H1 (cell line): Measurements from ENCODE around the gene UXT. TPM values are rescaled to one million over a fixed set of nuclear protein-coding genes. Genes with fewer than 3 reads are reported as not detected.

ENCODE experiments used
- CTCF ChIA-PET: fragments of 300-600 bp; sonication (Branson Sonifier 250); formaldehyde crosslinking; loops from one replicate; lab custom pipeline; 2021; ENCODE audit not compliant: partially characterized antibody; lab: Charles Lee
- POLR2A ChIA-PET: fragments of 300-600 bp; sonication (Branson Sonifier 250); formaldehyde crosslinking; loops from one replicate; lab custom pipeline; 2021; ENCODE audit warnings: inconsistent platforms; ENCODE audit not compliant: partially characterized antibody; lab: Charles Lee
- DNase-seq, 2 experiments: peaks; one replicate each; pipeline versions ENCODE4 v3.0.0 to v3.0.0-alpha.2; 2010 to 2022; ENCODE audit warnings: low spot score in 2 of 2, low read depth in 1 of 2, mixed read lengths in 1 of 2
- FAIRE-seq: peaks from 2 replicates; lab custom pipeline; 2011; peaks lifted over from hg19 to GRCh38; lab: Jason Lieb, UNC
- H2AFZ ChIP-seq: 2 replicates; pipeline ENCODE4 v1.8.1; 2012; ENCODE audit warnings: low read length, inconsistent platforms
- H2AK5ac ChIP-seq: 2 replicates; pipeline ENCODE4 v1.6.1; 2013; ENCODE audit warnings: low read depth, low read length
- H2BK120ac ChIP-seq: replicated peaks from 2 replicates; pipeline ENCODE3; 2013; ENCODE audit warnings: low read depth, low read length, inconsistent platforms
- H2BK12ac ChIP-seq: 2 replicates; pipeline ENCODE4 v1.6.1; 2013; ENCODE audit warnings: low read depth, low read length
- H2BK15ac ChIP-seq: 2 replicates; pipeline ENCODE4 v1.6.1; 2013; ENCODE audit warnings: low read length
- H2BK20ac ChIP-seq: 2 replicates; pipeline ENCODE4 v1.6.1; 2013; ENCODE audit warnings: low read length
- H2BK5ac ChIP-seq: 2 replicates; pipeline ENCODE4 v1.6.1; 2013; ENCODE audit warnings: low read depth, low read length
- H3K14ac ChIP-seq: 2 replicates; pipeline ENCODE4 v1.6.1; 2013; ENCODE audit warnings: inconsistent platforms; ENCODE audit not compliant: insufficient read length
- H3K18ac ChIP-seq: 2 replicates; pipeline ENCODE4 v1.6.1; 2013; ENCODE audit warnings: low read length; ENCODE audit errors: extremely low read depth
- H3K23ac ChIP-seq: 2 replicates; pipeline ENCODE4 v1.6.1; 2013; ENCODE audit warnings: inconsistent platforms; ENCODE audit not compliant: insufficient read length
- H3K23me2 ChIP-seq: 2 replicates; pipeline ENCODE4 v1.6.1; 2013; ENCODE audit warnings: low read depth, low read length
- H3K27ac ChIP-seq: 2 replicates; pipeline ENCODE4 v1.6.1; 2011; ENCODE audit warnings: low read depth, low read length, inconsistent platforms
- H3K27me3 ChIP-seq, 4 experiments: replicated peaks in 1 of 4; 1 replicate in 1 of 4; 2 replicates in 3 of 4; pipeline versions ENCODE4 v1.6.1 to v1.8.1; 2011 to 2013; ENCODE audit warnings: low read length in 3 of 4, mild to moderate bottlenecking in 3 of 4, inconsistent platforms in 2 of 4, mixed read lengths in 2 of 4, moderate library complexity in 1 of 4; ENCODE audit not compliant: control insufficient read depth in 3 of 4, insufficient read depth in 3 of 4; ENCODE audit errors: extremely low read depth in 1 of 4
- H3K36me3 ChIP-seq, 4 experiments: 2 replicates each; pipeline versions ENCODE4 v1.6.1 to v1.8.1; 2011 to 2013; ENCODE audit warnings: mild to moderate bottlenecking in 4 of 4, low read length in 3 of 4, moderate library complexity in 2 of 4, control low read depth in 1 of 4, inconsistent platforms in 1 of 4; ENCODE audit not compliant: insufficient read depth in 4 of 4, control insufficient read depth in 2 of 4
- H3K4ac ChIP-seq: replicated peaks from 2 replicates; pipeline ENCODE3; 2013; ENCODE audit warnings: low read length, low read depth, mixed read lengths, inconsistent platforms; ENCODE audit not compliant: insufficient read length
- H3K4me1 ChIP-seq, 4 experiments: replicated peaks in 1 of 4; 1 replicate in 1 of 4; 2 replicates in 3 of 4; pipeline versions ENCODE4 v1.6.1 to v1.8.1; 2011 to 2013; ENCODE audit warnings: low read length in 3 of 4, inconsistent platforms in 2 of 4, mixed read lengths in 1 of 4; ENCODE audit not compliant: insufficient read depth in 4 of 4, control insufficient read depth in 3 of 4
- H3K4me2 ChIP-seq, 2 experiments: 2 replicates each; pipeline versions ENCODE4 v1.6.1 to v1.8.1; 2011 to 2013; ENCODE audit warnings: low read depth in 2 of 2, low read length in 2 of 2, control low read depth in 1 of 2, inconsistent platforms in 1 of 2, mild to moderate bottlenecking in 1 of 2; ENCODE audit not compliant: insufficient read depth in 1 of 2
- H3K4me3 ChIP-seq, 4 experiments: fragments of 200-600, 300-600 bp in 1 of 4; sonication (generic), shearing (Covaris generic), sonication (Bioruptor Twin) in 1 of 4; 2 replicates each; pipeline versions ENCODE4 v1.5.1 to v1.8.1; 2011 to 2016; ENCODE audit warnings: low read length in 4 of 4, low read depth in 3 of 4, control low read depth in 2 of 4, inconsistent platforms in 2 of 4, mild to moderate bottlenecking in 2 of 4, mixed read lengths in 1 of 4, moderate library complexity in 1 of 4; ENCODE audit not compliant: insufficient read depth in 2 of 4; ENCODE audit errors: extremely low read depth in 1 of 4
- H3K56ac ChIP-seq: replicated peaks from 2 replicates; pipeline ENCODE3; 2013; ENCODE audit warnings: low read depth, mild to moderate bottlenecking, mixed read lengths, low read length, inconsistent platforms; ENCODE audit not compliant: insufficient read length
- H3K79me1 ChIP-seq: 2 replicates; pipeline ENCODE4 v1.6.1; 2013; ENCODE audit warnings: low read depth, low read length, control low read depth
- H3K79me2 ChIP-seq, 2 experiments: 2 replicates each; pipeline versions ENCODE4 v1.6.1 to v1.8.1; 2012 to 2013; ENCODE audit warnings: low read length in 2 of 2, mild to moderate bottlenecking in 2 of 2, inconsistent platforms in 1 of 2; ENCODE audit not compliant: insufficient read depth in 2 of 2, control insufficient read depth in 1 of 2
- H3K9ac ChIP-seq, 4 experiments: replicated peaks in 1 of 4; 1 replicate in 1 of 4; 2 replicates in 3 of 4; pipeline versions ENCODE4 v1.6.1 to v1.8.1; 2011 to 2013; ENCODE audit warnings: low read depth in 3 of 4, low read length in 3 of 4, control low read depth in 2 of 4, mild to moderate bottlenecking in 2 of 4, moderate library complexity in 2 of 4, inconsistent platforms in 1 of 4; ENCODE audit errors: extremely low read depth in 1 of 4
- H3K9me3 ChIP-seq, 2 experiments: 2 replicates each; pipeline versions ENCODE4 v1.6.1 to v1.8.1; 2012 to 2013; ENCODE audit warnings: mild to moderate bottlenecking in 2 of 2, moderate library complexity in 2 of 2, control low read depth in 1 of 2, inconsistent platforms in 1 of 2, low read depth in 1 of 2, low read length in 1 of 2, mixed read lengths in 1 of 2; ENCODE audit not compliant: insufficient read depth in 2 of 2
- H4K20me1 ChIP-seq, 2 experiments: replicated peaks in 1 of 2; 2 replicates each; pipeline versions ENCODE3 to v1.8.1; 2011 to 2013; ENCODE audit warnings: inconsistent platforms in 2 of 2, low read length in 2 of 2, mild to moderate bottlenecking in 1 of 2; ENCODE audit not compliant: insufficient read depth in 2 of 2, control insufficient read depth in 1 of 2
- H4K5ac ChIP-seq: 2 replicates; pipeline ENCODE4 v1.6.1; 2013; ENCODE audit warnings: low read length, low read depth, mixed read lengths, inconsistent platforms; ENCODE audit not compliant: insufficient read length
- H4K8ac ChIP-seq: 2 replicates; pipeline ENCODE4 v1.8.0; 2013; ENCODE audit warnings: mild to moderate bottlenecking, moderate library complexity, low read length, inconsistent platforms; ENCODE audit not compliant: insufficient read depth; ENCODE audit errors: extremely low read depth
- H4K91ac ChIP-seq: replicated peaks from 2 replicates; pipeline ENCODE3; 2013; ENCODE audit warnings: low read length, mixed read lengths, inconsistent platforms; ENCODE audit not compliant: insufficient read length
- CHD2 ChIP-seq: IDR thresholded peaks from 2 replicates; pipeline ENCODE4 v1.6.1; 2012; ENCODE audit warnings: low read length, improper control_type of control experiment
- EGR1 ChIP-seq: IDR thresholded peaks from 2 replicates; pipeline ENCODE4 v1.6.1; 2011; ENCODE audit warnings: low read depth, low read length, borderline replicate concordance
- EZH2 ChIP-seq: fragments of 200-600 bp; sonication (generic); IDR thresholded peaks from 2 replicates; pipeline ENCODE4 v1.7.1; 2012; ENCODE audit warnings: low read depth, mild to moderate bottlenecking, moderate library complexity, low read length, inconsistent platforms; ENCODE audit not compliant: severe bottlenecking
- JUND ChIP-seq: IDR thresholded peaks from 2 replicates; pipeline ENCODE4 v1.6.1; 2011; ENCODE audit warnings: mild to moderate bottlenecking, improper control_type of control experiment, low read length
- KDM1A ChIP-seq: fragments of 200-600, 300-600 bp; sonication (generic); IDR thresholded peaks from 2 replicates; pipeline ENCODE4 v1.7.1; 2016; ENCODE audit warnings: mild to moderate bottlenecking, low read length, borderline replicate concordance
- KDM5A ChIP-seq: fragments of 200-600 bp; IDR thresholded peaks from 2 replicates; pipeline ENCODE4 v1.7.1; 2012; ENCODE audit warnings: mild to moderate bottlenecking, low read length, inconsistent platforms, mixed read lengths
- MAFK ChIP-seq: IDR thresholded peaks from 2 replicates; pipeline ENCODE4 v1.6.1; 2012; ENCODE audit warnings: low read depth, mild to moderate bottlenecking, improper control_type of control experiment, low read length
- POLR2A ChIP-seq, 2 experiments: IDR thresholded peaks; 1 replicate in 1 of 2; 2 replicates in 1 of 2; pipeline ENCODE4 v1.6.1; 2011; ENCODE audit warnings: low read depth in 2 of 2, low read length in 2 of 2, mild to moderate bottlenecking in 2 of 2; ENCODE audit errors: control extremely low read depth in 1 of 2
- RFX5 ChIP-seq: IDR thresholded peaks from 2 replicates; pipeline ENCODE4 v1.6.1; 2011; ENCODE audit warnings: low read depth, low read length, improper control_type of control experiment, borderline replicate concordance
- RXRA ChIP-seq: IDR thresholded peaks from 2 replicates; pipeline ENCODE4 v1.6.1; 2011; ENCODE audit warnings: low read depth, mild to moderate bottlenecking, low read length, moderate library complexity; ENCODE audit not compliant: insufficient read depth
- SIX5 ChIP-seq: IDR thresholded peaks from 2 replicates; pipeline ENCODE4 v1.6.1; 2011; ENCODE audit warnings: mild to moderate bottlenecking, low read depth, low read length
- SP1 ChIP-seq: IDR thresholded peaks from 2 replicates; pipeline ENCODE4 v1.6.1; 2011; ENCODE audit warnings: low read depth, low read length
- SRF ChIP-seq: IDR thresholded peaks from 2 replicates; pipeline ENCODE4 v1.6.1; 2011; ENCODE audit warnings: mild to moderate bottlenecking, low read depth, low read length, moderate library complexity
- TAF1 ChIP-seq: IDR thresholded peaks from 2 replicates; pipeline ENCODE4 v1.6.1; 2011; ENCODE audit warnings: mild to moderate bottlenecking, low read depth, low read length
- TCF12 ChIP-seq: IDR thresholded peaks from 2 replicates; pipeline ENCODE4 v1.6.1; 2011; ENCODE audit warnings: low read depth, mild to moderate bottlenecking, low read length
- USF2 ChIP-seq: IDR thresholded peaks from 2 replicates; pipeline ENCODE4 v1.6.1; 2011; ENCODE audit warnings: low read length, improper control_type of control experiment
- WGBS, 2 experiments: shearing (Covaris generic) in 1 of 2; methylation state at CpG; one replicate each; pipeline versions ENCODE4 v1.1.6 to v1.1.7; 2013 to 2015; ENCODE audit warnings: low lambda C conversion rate in 2 of 2, mixed read lengths in 2 of 2, inconsistent platforms in 1 of 2, low coverage in 1 of 2, missing lambda C conversion rate in 1 of 2; ENCODE audit not compliant: insufficient replicate concordance in 2 of 2, insufficient coverage in 1 of 2, insufficient read length in 1 of 2; ENCODE audit errors: extremely low coverage in 1 of 2, missing lambda C conversion rate in 1 of 2; 5-methylcytosine and 5-hydroxymethylcytosine counted together
- polyA plus RNA-seq, 7 experiments: library from polyadenylated mRNA; depleted of rRNA in 3 of 7; stranded (reverse) in 5 of 7; unstranded in 2 of 7; fragments of >200 nt in 5 of 7; fragments of 200-250 nt in 2 of 7; gene quantifications; 1 replicate in 5 of 7; 2 replicates in 1 of 7; 4 replicates in 1 of 7; pipeline versions ENCODE4 v1.2.1 to v1.2.3, GENCODE V29; 2011 to 2013; ENCODE audit warnings: missing spikeins in 2 of 7, mixed read lengths in 2 of 7
- total RNA-seq: library from RNA; stranded (reverse); fragmentation: NEBNext Ultra II Directional; extraction: Animal tissue kit (Norgen Biotek cat#: 25700); gene quantifications from 2 replicates; pipeline ENCODE4 v1.2.1, GENCODE V29; 2021

Gene UXT
- total and polyA plus RNA-seq, 2 of the 8 experiments (the other 6 are each of a cell fraction or from before 2014, with no cell fraction given): 69.4 to 116 TPM

GRCh38 chrX:47611489-47611888, 47.5 kb downstream of the UXT start:
- no peak overlapping the region for H2AK5ac ChIP-seq
- no peaks in the 10 kb centered on the region for H4K20me1 ChIP-seq
- H3K56ac ChIP-seq: no peak overlapping the region
- no peak for TF ChIP-seq KDM5A
- TF ChIP-seq RFX5: no peak
- no peak for TF ChIP-seq SP1
- no peak for TF ChIP-seq USF2
- TF ChIP-seq EGR1: no peak
- no peak for TF ChIP-seq SIX5
- no peak for TF ChIP-seq KDM1A
- TF ChIP-seq JUND: no peak
- TF ChIP-seq MAFK: no peak
- TF ChIP-seq SRF: no peak
- TF ChIP-seq CHD2: no peak
- no peak for TF ChIP-seq RXRA
- TF ChIP-seq POLR2A (IDR thresholded peaks at IDR 0.05; ENCODE audit: control extremely low read depth in 1 of 2, low read depth in 2 of 2, low read length in 2 of 2): no peak
- no peak for TF ChIP-seq TAF1
- TF ChIP-seq EZH2: no peak
- TF ChIP-seq TCF12: no peak
- TF ChIP-seq, all 59 proteins: peak for 0
- Histone ChIP-seq H3K4me1 (peaks cover 0 to 8% (median 3%) of the 10 kb centered on the region in 4 experiments; a peak in 6 of 7 replicates), H4K91ac (no peak overlapping the region), H3K79me2 (no peaks in the 10 kb centered on the region), H3K23me2 (no peaks in the 10 kb centered on the region), H3K14ac (no peak overlapping the region), H2BK120ac (no peak overlapping the region), H4K8ac (no peak overlapping the region), H3K27me3 (no peaks in the 10 kb centered on the region), H3K4me2 (no peak overlapping the region), H2BK20ac (no peak overlapping the region), H3K9me3 (no peaks in the 10 kb centered on the region), H3K27ac (no peak overlapping the region), H3K79me1 (no peaks in the 10 kb centered on the region), H4K5ac (no peak overlapping the region), H2BK15ac (no peak overlapping the region), H2BK5ac (no peak overlapping the region), H3K36me3 (no peaks in the 10 kb centered on the region), H3K23ac (no peak overlapping the region), H3K4ac (no peak overlapping the region), H3K9ac (no peak overlapping the region), H3K4me3 (no peak overlapping the region), H2AFZ (no peak overlapping the region), H2BK12ac (no peak overlapping the region), H3K18ac (no peak overlapping the region)
- FAIRE-seq (no peak), DNase-seq (no peak)
- ChIA-PET POLR2A (interaction anchor here (0.6 kb wide), 1 partner anchor 12 kb away, joined by 3 read pairs; no protein-coding TSS in a partner anchor), CTCF (no interaction called here)
- 92% methylated on average over 2 of the region's 2 CpGs; no CpG with 5 or more reads in 1 of the 2 experiments for WGBS, 2 experiments
